Subcutaneous adipose tissue (tissue), 4 donors: Measurements from ENCODE around the gene HTR7. TPM values are rescaled to one million over a fixed set of nuclear protein-coding genes. Genes with fewer than 3 reads are reported as not detected.

Experiments used
- small RNA-seq: library from RNA; depleted of rRNA; stranded (forward); fragments of <200 nt; gene quantifications from one replicate; pipeline ENCODE3, GENCODE V24; 2016
- total RNA-seq, 4 donors: library from RNA; depleted of rRNA; stranded (reverse); fragments of >200 nt; gene quantifications; one replicate each; pipeline ENCODE4 v1.1.0, GENCODE V29; 2016
- TF ChIP-seq, protein P1 (sequence below): fragments of 450-650 bp; IDR thresholded peaks from one replicate; pipeline ENCODE4 v1.5.1; 2016; ENCODE audit warnings: low read depth, mild to moderate bottlenecking, control low read depth, antibody characterized with exemption, moderate library complexity

The HTR7 gene
- total RNA-seq, 4 donors from 2014 or later, result 0.65 to 2.9 (median 1.0) TPM

- TF ChIP-seq, protein P1, sequence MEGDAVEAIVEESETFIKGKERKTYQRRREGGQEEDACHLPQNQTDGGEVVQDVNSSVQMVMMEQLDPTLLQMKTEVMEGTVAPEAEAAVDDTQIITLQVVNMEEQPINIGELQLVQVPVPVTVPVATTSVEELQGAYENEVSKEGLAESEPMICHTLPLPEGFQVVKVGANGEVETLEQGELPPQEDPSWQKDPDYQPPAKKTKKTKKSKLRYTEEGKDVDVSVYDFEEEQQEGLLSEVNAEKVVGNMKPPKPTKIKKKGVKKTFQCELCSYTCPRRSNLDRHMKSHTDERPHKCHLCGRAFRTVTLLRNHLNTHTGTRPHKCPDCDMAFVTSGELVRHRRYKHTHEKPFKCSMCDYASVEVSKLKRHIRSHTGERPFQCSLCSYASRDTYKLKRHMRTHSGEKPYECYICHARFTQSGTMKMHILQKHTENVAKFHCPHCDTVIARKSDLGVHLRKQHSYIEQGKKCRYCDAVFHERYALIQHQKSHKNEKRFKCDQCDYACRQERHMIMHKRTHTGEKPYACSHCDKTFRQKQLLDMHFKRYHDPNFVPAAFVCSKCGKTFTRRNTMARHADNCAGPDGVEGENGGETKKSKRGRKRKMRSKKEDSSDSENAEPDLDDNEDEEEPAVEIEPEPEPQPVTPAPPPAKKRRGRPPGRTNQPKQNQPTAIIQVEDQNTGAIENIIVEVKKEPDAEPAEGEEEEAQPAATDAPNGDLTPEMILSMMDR, result no peak
Observed at GRCh38 chr10:90707657-90708056, 150.2 kb downstream of the HTR7 start.

GRCh38 chr10:90701428-90701827, 156.4 kb downstream of the HTR7 start:
- TF ChIP-seq, protein P1, result no peak

DNA sequence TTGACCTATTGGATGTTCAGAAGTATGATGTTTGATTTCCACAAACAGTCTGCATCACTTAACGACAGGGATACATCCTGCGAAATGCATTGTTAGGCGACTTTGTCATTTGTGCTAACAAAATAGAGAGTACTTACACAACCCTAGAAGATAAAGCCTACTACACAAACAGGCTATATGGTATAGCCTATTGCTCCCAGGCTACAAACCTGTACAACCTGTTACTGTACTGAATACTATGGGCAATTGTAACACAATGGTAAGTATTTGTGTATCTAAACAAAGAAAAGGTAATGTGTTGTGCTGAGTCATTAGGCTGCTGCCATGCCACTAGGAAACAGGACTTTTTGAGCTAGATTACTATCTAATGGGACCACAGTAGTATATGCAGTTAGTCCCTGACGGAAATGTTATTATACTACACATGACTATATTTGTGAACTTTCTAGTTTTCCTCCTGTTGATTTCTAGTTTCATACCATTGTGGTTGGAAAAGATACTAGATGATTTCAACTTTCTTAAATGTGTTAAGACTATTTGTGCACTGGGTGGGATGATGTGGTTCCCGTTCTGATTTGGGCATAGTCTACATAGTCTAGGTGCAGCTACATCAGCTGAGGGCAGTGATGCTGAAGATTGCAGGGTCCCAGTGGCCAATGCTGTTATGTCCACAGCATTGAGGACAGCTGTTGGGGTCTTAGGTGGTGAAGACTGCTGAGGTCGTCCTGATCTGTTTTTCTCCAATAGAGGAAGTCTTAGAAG, 161.7 kb downstream of the HTR7 start:
- TF ChIP-seq, protein P1, result no peak

Small RNA genes lying within 50 kb of the gene (small RNA-seq; reads per million reads assigned to genes)
- 0.49 reads per million for gene RF00019

Other genes starting within 250 kb of the HTR7 start
- 10 to 100 TPM; 28.4 to 40.9 (median 30.3) TPM for gene RPP30, start 13.9 kb upstream of the HTR7 start, total RNA-seq
- not detected for gene ANKRD1, start 63.0 kb upstream of the HTR7 start, total RNA-seq